ENCODE data around the gene BCCIP.

Gene BCCIP

DNA sequence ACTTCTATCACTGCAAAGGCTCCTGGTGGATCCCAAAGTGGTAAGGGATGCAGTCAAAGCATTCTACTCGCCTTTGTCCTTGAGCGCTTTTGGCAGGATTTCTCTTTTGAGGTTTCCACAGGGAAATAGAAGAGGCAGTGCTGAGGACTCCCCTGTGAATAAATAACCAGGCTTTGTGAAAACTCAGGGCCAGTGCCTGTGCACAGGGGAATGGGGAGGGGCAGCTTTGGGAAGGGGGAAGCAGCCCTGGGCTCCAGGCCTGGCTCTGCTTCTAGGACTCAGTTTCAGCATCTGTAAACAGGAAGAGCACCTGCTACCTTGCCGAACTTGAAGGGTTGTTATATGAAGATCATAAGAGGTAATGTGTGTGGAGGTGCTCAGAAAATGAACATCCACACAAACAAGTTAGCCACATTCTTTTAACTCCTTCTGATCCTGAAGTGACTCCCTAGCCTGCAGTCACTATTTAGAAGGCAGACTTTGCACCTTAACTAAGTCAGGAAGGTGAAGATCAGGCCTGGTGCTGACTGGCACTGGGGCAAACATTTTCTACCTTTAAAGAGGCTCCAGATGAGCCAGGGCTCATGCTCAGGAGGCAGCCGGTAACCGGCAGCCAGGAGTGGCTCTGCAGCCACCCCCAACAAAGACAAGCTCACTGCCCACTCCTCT lies 25.2 kb upstream of the BCCIP start:
- DNase-seq, result no peak

GRCh38 chr10:125799451-125800182 lies 23.7 kb upstream of the BCCIP start:
- no peak for DNase-seq

DNA sequence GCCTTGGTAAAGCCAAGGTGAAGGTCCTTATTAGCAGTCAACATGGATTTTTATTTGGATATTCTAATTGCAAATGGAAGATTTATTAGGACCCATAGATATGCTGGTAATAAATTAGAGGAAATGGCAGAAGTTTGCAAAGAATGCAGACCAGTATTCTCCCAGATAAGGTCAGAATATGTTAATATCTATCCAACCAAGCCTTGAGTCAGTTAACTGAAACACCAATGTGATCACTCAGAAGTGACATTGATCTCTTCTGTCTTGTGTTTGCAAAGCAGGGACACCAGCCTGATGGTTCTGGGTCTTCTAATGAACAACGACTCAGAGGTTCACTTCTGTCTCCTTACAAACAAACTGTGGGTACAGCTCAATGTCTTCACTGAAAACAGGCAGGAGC lies 21.8 kb upstream of the BCCIP start:
- no peak for DNase-seq

DNA sequence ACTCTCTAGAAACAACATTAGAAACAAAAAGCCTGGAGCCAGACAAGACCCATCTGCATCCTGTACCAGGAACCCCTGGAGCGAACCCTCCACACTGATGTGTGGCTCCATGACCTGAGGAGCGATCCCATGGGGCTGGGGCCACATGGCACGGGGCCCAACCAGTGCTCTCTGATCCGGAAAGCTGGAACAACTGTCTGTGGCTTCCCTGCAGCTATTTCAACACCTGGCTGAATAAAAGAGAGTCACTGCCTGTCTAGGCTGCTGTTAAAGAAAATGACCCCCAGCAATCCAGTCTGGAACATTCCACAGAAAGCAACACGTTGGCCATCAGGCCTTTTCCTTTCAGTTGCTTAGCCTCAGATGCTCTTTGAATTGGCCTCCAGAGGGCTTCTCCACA lies 21.2 kb upstream of the BCCIP start:
- no peak for DNase-seq

DNA sequence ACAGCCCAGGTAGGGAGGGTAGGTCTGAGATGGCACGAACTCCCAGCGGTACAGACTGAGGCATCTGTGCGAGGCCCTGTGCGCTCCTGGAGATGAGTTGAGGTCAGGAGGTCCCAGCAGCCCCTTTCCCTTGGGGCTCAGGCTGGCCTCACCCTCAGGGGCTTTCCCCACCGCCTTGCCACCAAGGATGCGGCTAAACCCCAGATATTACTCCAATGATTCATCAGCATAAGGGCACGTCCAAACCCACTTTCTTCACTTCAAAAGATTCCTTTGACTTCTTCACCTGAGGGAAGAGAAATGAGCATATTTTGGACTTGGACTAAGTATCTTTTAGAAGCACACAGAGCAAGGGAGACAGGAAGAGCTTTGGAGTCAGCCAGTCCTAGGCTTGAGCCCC lies 20.6 kb upstream of the BCCIP start:
- no peak for DNase-seq

DNA sequence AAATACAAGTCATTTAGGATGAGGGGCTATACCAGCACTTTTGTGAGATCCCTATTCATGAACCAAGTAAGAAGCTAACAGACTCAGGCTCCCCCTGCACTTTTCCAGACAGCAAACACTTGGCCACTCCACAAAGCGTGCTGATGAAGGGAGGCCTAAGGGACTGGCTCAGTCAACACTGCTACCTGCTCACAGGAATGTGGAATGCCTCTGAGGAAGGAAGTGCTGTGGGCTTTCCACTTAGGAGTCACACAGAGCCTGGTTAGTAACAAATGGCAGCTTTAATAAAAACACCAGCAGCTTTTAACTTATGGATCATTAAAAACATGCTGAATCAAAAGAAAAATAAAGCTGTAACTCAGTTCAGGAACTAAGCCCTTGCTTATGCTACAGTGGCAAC lies 15.3 kb upstream of the BCCIP start:
- DNase-seq, result no peak

DNA sequence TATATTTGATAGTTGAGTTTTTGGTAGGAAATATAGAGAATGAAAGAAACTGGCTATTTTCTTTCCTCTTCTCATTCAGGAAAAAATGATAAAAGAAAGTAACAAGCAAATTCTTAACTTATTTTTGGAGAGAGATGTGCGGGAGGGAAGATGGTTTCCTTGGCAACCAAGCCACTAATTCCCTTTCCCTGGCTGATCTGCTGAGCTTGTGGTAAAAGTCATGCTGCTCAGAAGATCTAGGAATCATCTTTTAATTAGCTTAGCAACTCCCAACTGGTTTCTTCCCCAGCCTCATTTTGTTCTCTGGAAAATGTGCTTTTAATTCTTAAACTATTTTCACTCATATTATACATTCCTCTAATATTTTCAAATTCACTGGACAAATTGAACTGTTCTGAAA lies 12.1 kb upstream of the BCCIP start:
- no peak for DNase-seq

DNA sequence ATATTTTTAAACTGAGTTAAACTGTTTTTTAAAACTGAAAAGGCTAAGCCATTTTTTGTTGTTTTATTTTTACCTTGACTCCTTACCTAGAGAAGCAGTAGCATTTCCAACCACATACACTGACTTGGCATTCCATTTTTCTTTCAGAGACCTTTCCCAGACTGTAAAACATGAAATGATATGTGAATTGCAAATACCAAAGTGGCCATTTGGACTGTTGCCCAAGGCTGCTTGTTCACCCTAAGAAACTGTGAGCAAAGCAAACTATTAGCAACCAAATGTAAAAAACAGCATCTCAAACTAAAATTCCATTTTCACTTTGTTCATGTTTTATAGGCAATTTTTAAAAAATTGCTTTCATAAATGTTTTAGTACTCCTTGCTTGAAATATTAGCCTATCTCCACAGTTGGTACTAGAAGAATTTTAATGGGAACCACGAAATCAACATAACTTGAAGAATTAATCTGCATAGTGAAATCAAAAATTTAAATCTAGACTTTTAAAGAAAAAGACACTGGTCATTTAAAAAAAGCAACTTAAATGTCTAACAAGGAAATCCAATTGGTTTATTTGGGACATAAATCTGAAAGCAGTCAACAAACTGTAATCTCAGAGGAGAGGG lies 11.1 kb upstream of the BCCIP start:
- no peak for DNase-seq

GRCh38 chr10:125815764-125816163 lies 7.6 kb upstream of the BCCIP start:
- no peak for DNase-seq

DNA sequence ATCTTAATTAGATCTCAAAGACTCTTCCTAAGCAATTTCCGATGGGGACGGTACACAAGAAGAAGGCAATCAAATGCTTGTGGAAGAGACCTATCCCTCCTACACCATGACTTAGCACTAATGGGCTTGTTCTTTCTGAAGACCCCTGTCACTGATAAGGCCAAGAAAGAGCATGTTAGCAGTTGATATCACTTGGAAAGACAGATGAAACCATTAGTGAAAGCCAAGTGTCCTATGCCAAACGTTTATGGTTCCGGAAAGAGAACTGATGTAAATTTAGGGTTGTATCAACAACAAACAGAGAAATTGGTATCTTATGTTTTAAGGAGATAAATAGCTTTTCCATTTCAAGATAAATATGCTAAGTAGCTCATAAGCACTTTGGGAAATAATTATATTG lies 6.8 kb upstream of the BCCIP start:
- no peak for DNase-seq

GRCh38 chr10:125817337-125817946 lies 5.9 kb upstream of the BCCIP start:
- no peak for DNase-seq

GRCh38 chr10:125820701-125821100 lies 2.6 kb upstream of the BCCIP start:
- no peak for DNase-seq

GRCh38 chr10:125823663-125824251 lies 411 bp downstream of the BCCIP start:
- DNase-seq, result peak; percentile 20

- no peak for DNase-seq
Observed at GRCh38 chr10:125824736-125825135, 1.4 kb downstream of the BCCIP start.

GRCh38 chr10:125827133-125827532 lies 3.8 kb downstream of the BCCIP start:
- DNase-seq, result no peak

DNA sequence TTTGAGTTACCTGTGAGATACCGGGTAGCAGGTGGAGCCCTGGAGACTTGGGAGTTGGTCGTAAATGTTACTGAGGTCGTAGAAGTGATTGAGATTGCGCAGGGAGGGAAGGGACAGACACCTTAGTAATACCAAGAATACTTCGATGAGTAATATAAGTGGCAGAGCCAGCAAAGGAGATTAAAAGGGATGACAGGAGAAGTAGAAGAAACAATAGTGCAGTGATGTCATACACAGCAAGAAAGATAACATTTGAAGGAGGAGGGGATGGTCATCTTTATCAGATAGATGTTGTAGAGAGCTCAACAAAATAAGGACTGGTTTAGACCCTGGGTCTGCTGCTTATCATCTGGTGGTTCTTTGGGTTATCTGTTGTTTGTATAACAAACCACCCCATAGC lies 5.0 kb downstream of the BCCIP start:
- DNase-seq, result no peak

- no peak for DNase-seq
Observed at GRCh38 chr10:125836746-125837145, 13.4 kb downstream of the BCCIP start.

DNA sequence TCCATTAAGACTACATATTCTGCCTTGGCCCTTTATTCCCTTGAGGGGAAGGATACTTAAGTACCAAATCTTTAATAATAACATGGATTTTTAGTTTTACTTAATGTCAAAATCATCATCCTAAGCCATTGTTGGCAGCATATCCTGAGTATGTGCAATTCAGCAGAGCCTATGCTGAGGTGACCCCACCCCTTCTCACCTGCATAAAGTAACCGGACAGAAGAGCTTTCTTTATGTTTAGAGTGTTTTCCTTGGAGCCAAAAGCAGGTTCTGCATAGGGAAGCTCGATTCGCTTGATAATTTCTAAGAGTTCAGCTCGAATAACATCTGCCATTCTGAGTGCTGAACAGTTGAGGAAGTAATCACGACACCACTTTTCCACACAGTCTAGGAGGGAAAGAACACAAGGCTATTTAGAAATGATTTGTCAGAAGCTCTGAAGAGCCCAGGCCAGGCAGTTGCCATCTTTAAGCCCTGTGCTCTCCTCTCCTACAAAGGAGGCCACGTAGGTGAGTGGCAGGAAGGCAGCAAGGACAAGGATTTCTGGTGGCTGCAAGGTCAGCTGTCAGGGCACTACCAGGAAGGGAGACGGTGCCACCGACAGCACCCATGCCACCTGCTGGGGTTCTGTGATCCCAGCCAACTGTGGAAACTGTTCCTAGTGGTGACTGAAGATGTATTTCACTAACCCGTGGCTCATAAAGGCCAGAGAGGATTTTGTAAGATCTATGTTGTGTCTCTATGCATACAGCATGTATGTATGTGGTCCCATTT lies 15.6 kb downstream of the BCCIP start:
- no peak for DNase-seq

- no peak for DNase-seq
Observed at GRCh38 chr10:125840406-125840805, 17.1 kb downstream of the BCCIP start.

DNA sequence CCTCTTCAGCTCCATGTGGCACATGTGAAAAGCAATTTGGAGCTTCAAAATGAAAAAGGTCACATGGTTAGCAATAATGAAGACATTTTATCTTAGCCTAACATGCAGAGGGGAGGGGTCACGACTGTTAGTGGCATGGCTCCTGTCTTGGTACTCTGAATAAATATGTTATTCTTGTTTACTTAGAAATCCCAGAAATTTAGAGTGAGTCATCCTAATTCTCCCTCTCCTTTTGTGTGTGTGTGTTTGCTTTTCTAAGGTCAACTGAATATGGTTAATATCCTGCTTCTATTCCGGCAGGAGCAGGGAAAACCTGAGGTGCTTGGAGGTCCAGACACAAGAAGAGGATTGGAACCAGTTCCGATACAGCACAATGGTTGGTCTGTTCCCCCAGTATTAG lies 17.6 kb downstream of the BCCIP start:
- DNase-seq, result no peak

DNA sequence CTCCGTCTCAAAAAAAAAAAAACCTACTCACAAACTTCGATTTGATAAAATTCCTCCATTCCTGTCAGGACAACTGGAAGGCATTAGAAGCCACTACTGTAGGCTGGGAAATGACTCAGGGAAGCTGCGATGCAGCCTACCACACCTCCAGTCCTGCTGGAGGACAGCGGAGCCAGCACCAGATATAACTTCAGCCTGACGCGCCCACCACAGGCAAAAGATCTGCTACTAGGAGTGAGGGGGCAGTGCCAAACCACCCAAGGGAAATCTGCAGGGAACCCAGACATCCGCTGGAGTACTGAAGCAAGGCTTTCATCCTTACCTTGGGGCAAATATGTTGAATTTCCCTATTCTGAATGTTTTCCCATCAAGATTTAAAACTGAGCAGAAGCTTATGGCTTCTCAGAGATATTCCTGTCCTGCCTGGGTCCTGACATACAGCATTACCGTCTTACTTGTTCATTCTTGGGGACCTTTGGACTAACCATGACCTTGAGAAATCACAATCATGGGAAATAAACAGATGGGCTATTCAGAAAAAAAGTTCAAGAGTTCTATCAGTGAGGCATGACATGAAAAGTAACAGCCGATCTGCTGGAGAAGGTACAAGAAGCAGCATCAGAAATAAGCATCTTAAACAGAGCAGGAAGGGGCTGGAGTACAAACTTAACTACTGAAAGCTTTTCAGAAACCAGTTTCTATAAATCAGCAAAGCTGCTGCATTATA lies 20.4 kb downstream of the BCCIP start:
- no peak for DNase-seq

GRCh38 chr10:125844751-125845221 lies 21.4 kb downstream of the BCCIP start:
- DNase-seq, result peak; percentile 42

All from NCI-H2227 treated with DMSO at 0.1 percent for 48 hours (cell line).